ENCODE data around the gene U2AF2. TPM values are rescaled to one million over a fixed set of nuclear protein-coding genes. Genes with fewer than 3 reads are reported as not detected.

U2AF2 gene
- total RNA-seq, 1 experiment from 2014 or later = 309 TPM

DNA sequence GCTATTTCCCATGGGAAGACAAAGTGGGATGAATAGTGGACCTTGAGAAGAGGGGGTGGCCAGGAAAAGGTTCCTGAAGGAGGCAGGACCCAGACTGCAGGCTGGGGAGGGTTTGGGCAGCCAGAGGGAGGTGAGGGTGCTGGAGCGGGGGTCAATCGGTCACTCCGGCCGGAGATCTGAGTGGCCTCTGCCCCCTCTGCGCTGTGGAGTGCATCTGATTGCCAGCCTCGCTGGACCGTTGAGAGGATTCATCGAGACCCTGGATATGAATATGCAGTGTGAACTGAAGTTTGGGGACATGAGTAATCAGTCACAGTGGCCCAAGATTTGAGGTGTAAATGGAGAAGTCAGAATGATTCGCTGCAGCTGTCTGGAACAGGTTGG is 19.5 kb upstream of the U2AF2 start:
- H3K27ac Mint-ChIP-seq (ENCODE audit: unreplicated experiment) = peak overlapping the region; percentile 97
- peaks cover 53% of the 10 kb centered on the region for H3K36me3 Mint-ChIP-seq (ENCODE audit: insufficient read depth, unreplicated experiment)
- TSS peak; percentile 43 for BruUV-seq (replicated peaks)
- no peaks in the 10 kb centered on the region for H3K27me3 Mint-ChIP-seq (ENCODE audit: unreplicated experiment)
- peak overlapping the region; percentile 91 for H3K4me3 Mint-ChIP-seq (ENCODE audit: low read depth, unreplicated experiment)
- TF ChIP-seq, protein P1, sequence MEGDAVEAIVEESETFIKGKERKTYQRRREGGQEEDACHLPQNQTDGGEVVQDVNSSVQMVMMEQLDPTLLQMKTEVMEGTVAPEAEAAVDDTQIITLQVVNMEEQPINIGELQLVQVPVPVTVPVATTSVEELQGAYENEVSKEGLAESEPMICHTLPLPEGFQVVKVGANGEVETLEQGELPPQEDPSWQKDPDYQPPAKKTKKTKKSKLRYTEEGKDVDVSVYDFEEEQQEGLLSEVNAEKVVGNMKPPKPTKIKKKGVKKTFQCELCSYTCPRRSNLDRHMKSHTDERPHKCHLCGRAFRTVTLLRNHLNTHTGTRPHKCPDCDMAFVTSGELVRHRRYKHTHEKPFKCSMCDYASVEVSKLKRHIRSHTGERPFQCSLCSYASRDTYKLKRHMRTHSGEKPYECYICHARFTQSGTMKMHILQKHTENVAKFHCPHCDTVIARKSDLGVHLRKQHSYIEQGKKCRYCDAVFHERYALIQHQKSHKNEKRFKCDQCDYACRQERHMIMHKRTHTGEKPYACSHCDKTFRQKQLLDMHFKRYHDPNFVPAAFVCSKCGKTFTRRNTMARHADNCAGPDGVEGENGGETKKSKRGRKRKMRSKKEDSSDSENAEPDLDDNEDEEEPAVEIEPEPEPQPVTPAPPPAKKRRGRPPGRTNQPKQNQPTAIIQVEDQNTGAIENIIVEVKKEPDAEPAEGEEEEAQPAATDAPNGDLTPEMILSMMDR (IDR thresholded peaks at IDR 0.05; ENCODE audit: unreplicated experiment) = no peak
- peaks cover 40% of the 10 kb centered on the region for H3K4me1 Mint-ChIP-seq (ENCODE audit: low read depth, unreplicated experiment)
- no peak for DNase-seq
- no peaks in the 10 kb centered on the region for H3K9me3 Mint-ChIP-seq (ENCODE audit: low read depth, unreplicated experiment)
- intact Hi-C loops (cut with micrococcal nuclease; ENCODE audit: unreplicated experiment) = loop anchor here (10.0 kb wide), 2 partner anchors 251 to 491 kb away; partner anchors contain the start of genes RPL28, TMEM238 and TNNT1
- CTCF ChIA-PET = interaction anchor here (0.5 to 1.0 kb wide), 6 partner anchors 11 to 698 kb away, joined by 3 to 5 read pairs (median 4); partner anchors contain the start of genes FIZ1 and ZNF784

DNA sequence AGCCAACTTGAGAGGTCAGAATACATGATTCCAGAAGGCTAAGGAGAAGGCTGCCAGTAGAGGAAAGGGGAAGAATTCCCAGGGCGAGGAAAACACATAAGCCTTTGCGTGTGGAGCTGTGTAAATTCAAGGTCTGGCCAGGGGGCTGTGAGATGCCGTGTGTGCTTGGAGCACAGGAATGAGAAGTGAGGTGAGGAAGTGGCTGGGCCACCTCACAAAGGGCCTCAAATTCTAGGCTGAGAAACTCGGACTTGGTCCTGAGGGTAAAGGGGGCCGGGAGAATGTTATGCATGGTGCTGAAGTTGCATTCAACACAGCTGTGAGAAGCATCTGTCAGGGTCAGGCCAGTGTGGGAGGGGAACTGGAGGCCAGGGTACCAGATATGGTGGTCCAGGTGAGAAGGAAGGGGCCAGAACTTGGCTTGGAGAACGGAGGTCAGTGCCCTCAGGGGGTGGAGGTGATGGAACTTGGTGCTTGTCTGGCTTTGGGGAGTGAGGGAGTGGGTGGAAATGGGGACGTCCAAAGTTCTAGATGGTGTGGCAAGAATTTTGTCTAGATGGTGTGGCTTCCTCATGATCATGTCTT is 18.9 kb upstream of the U2AF2 start:
- no peak for DNase-seq
- Mint-ChIP-seq H3K36me3 (ENCODE audit: insufficient read depth, unreplicated experiment) (peaks cover 59% of the 10 kb centered on the region), H3K27ac (ENCODE audit: unreplicated experiment) (peak overlapping the region; percentile 97), H3K4me3 (ENCODE audit: low read depth, unreplicated experiment) (peak overlapping the region; percentile 91), H3K4me1 (ENCODE audit: low read depth, unreplicated experiment) (peaks cover 40% of the 10 kb centered on the region), H3K9me3 (ENCODE audit: low read depth, unreplicated experiment) (no peaks in the 10 kb centered on the region), H3K27me3 (ENCODE audit: unreplicated experiment) (no peaks in the 10 kb centered on the region)
- CTCF ChIA-PET = interaction anchor here (0.5 to 0.6 kb wide), 2 partner anchors 583 to 618 kb away, joined by 3 to 4 read pairs; no protein-coding TSS in a partner anchor
- no TSS peak for BruUV-seq (replicated peaks)
- intact Hi-C loops (cut with micrococcal nuclease; ENCODE audit: unreplicated experiment) = loop anchor here (10.0 kb wide), 2 partner anchors 251 to 491 kb away; partner anchors contain the start of genes RPL28, TMEM238 and TNNT1
- TF ChIP-seq, protein P1 (IDR thresholded peaks at IDR 0.05; ENCODE audit: unreplicated experiment) = no peak

DNA sequence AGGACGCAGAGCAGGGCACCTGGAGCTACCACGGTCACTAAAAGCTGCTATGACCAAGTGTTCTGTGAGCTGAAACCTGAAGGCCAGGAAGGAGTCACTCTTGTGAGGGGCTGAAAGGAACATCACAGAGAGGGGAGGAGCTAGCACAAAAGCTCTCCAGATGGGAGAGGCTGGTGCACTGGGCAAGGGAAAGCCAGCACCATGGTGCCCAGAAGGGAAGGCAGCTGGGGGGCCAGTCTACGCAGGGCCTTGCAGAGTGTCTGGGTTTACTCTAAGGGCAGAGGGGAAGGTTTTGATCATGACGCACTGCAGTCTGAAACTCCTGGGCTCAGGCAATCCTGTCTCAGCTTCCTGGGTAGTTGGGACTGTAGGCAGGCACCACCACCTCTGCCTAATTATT is 18.1 kb upstream of the U2AF2 start:
- intact Hi-C loops (cut with micrococcal nuclease; ENCODE audit: unreplicated experiment) = loop anchor here (10.0 kb wide), 2 partner anchors 252 to 492 kb away; partner anchors contain the start of genes RPL28, TMEM238 and TNNT1
- no TSS peak for BruUV-seq (replicated peaks)
- no peak for DNase-seq
- Mint-ChIP-seq H3K9me3 (ENCODE audit: low read depth, unreplicated experiment) (no peaks in the 10 kb centered on the region), H3K27me3 (ENCODE audit: unreplicated experiment) (no peaks in the 10 kb centered on the region), H3K36me3 (ENCODE audit: insufficient read depth, unreplicated experiment) (peaks cover 65% of the 10 kb centered on the region), H3K4me1 (ENCODE audit: low read depth, unreplicated experiment) (peaks cover 42% of the 10 kb centered on the region), H3K27ac (ENCODE audit: unreplicated experiment) (peak overlapping the region; percentile 97), H3K4me3 (ENCODE audit: low read depth, unreplicated experiment) (peak overlapping the region; percentile 91)
- TF ChIP-seq, protein P1 (IDR thresholded peaks at IDR 0.05; ENCODE audit: unreplicated experiment) = no peak
- CTCF ChIA-PET = interaction anchor here (0.5 to 1.3 kb wide), 3 partner anchors 12 to 584 kb away, joined by 3 to 4 read pairs (median 3); no protein-coding TSS in a partner anchor

DNA sequence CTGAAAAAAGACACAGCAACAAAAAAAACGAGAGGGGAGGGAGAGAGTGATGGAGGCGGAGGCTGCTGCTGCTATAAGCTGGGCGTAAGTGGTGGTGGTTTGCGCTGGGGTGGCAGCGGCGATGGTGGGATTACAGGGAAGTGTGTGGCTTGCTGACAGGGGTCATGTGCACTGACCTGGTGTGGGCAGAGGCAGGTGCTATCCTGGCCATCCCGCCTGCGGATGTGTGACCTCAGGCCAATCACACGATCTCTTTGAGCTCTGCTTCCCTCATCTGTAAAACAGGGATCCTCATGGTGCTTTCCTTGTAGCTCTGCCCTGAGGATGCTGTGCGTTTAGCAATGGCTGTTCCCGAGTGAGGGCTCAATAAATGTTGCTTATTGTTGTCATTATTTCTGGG is 17.3 kb upstream of the U2AF2 start:
- no peak for DNase-seq
- H3K4me3 Mint-ChIP-seq (ENCODE audit: low read depth, unreplicated experiment) = no peak overlapping the region
- H3K27ac Mint-ChIP-seq (ENCODE audit: unreplicated experiment) = peak overlapping the region; percentile 55
- TF ChIP-seq, protein P1 (IDR thresholded peaks at IDR 0.05; ENCODE audit: unreplicated experiment) = no peak
- intact Hi-C loops (cut with micrococcal nuclease; ENCODE audit: unreplicated experiment) = loop anchor here (10.0 kb wide), 2 partner anchors 253 to 493 kb away; partner anchors contain the start of genes RPL28, TMEM238 and TNNT1
- no peaks in the 10 kb centered on the region for H3K9me3 Mint-ChIP-seq (ENCODE audit: low read depth, unreplicated experiment)
- no TSS peak for BruUV-seq (replicated peaks)
- peaks cover 40% of the 10 kb centered on the region for H3K4me1 Mint-ChIP-seq (ENCODE audit: low read depth, unreplicated experiment)
- peaks cover 65% of the 10 kb centered on the region for H3K36me3 Mint-ChIP-seq (ENCODE audit: insufficient read depth, unreplicated experiment)
- CTCF ChIA-PET = interaction anchor here (0.6 to 1.3 kb wide), 2 partner anchors 13 to 283 kb away, joined by 3 to 4 read pairs; partner anchors contain the start of gene COX6B2
- no peaks in the 10 kb centered on the region for H3K27me3 Mint-ChIP-seq (ENCODE audit: unreplicated experiment)
